ENCODE results near the gene MCOLN2. TPM values are rescaled to one million over a fixed set of nuclear protein-coding genes. Genes with fewer than 3 reads are reported as not detected.

Gene MCOLN2
- total RNA-seq, 1 donor from 2014 or later, result 0.19 TPM

- no peaks in the 10 kb centered on the region for H3K27me3 ChIP-seq (ENCODE audit: low read depth)
- intact Hi-C loops (cut with micrococcal nuclease), result no loop called here
- no peak overlapping the region for H3K27ac ChIP-seq (replicated peaks)
- no peaks in the 10 kb centered on the region for H3K9me3 ChIP-seq (replicated peaks)
- no peaks in the 10 kb centered on the region for H3K36me3 ChIP-seq
- H3K4me1 ChIP-seq, result peaks cover 7% of the 10 kb centered on the region
- TF ChIP-seq CTCF (IDR thresholded peaks at IDR 0.05; ENCODE audit: borderline replicate concordance), result no peak
- no peak for DNase-seq
- H3K4me3 ChIP-seq, result no peak overlapping the region
Observed at GRCh38 chr1:84941843-84942242, 55.1 kb downstream of the MCOLN2 start.

GRCh38 chr1:84940481-84940880, 56.4 kb downstream of the MCOLN2 start:
- peaks cover 4% of the 10 kb centered on the region for H3K27me3 ChIP-seq (ENCODE audit: low read depth)
- H3K36me3 ChIP-seq, result no peaks in the 10 kb centered on the region
- no peak for DNase-seq
- TF ChIP-seq CTCF (IDR thresholded peaks at IDR 0.05; ENCODE audit: borderline replicate concordance), result no peak
- H3K9me3 ChIP-seq (replicated peaks), result no peaks in the 10 kb centered on the region
- H3K27ac ChIP-seq (replicated peaks), result no peak overlapping the region
- intact Hi-C loops (cut with micrococcal nuclease), result no loop called here
- H3K4me1 ChIP-seq, result peaks cover 6% of the 10 kb centered on the region
- no peak overlapping the region for H3K4me3 ChIP-seq

GRCh38 chr1:84939761-84940160, 57.2 kb downstream of the MCOLN2 start:
- H3K4me1 ChIP-seq, result peaks cover 5% of the 10 kb centered on the region
- H3K36me3 ChIP-seq, result no peaks in the 10 kb centered on the region
- H3K27me3 ChIP-seq (ENCODE audit: low read depth), result peaks cover 4% of the 10 kb centered on the region
- H3K4me3 ChIP-seq, result no peak overlapping the region
- no peak overlapping the region for H3K27ac ChIP-seq (replicated peaks)
- no peaks in the 10 kb centered on the region for H3K9me3 ChIP-seq (replicated peaks)
- no peak for TF ChIP-seq CTCF (IDR thresholded peaks at IDR 0.05; ENCODE audit: borderline replicate concordance)
- DNase-seq, result no peak
- intact Hi-C loops (cut with micrococcal nuclease), result no loop called here

GRCh38 chr1:84939151-84939550, 57.8 kb downstream of the MCOLN2 start:
- no peak for DNase-seq
- intact Hi-C loops (cut with micrococcal nuclease), result no loop called here
- H3K4me3 ChIP-seq, result no peak overlapping the region
- peaks cover 5% of the 10 kb centered on the region for H3K4me1 ChIP-seq
- H3K27ac ChIP-seq (replicated peaks), result no peak overlapping the region
- no peaks in the 10 kb centered on the region for H3K9me3 ChIP-seq (replicated peaks)
- H3K36me3 ChIP-seq, result no peaks in the 10 kb centered on the region
- no peak for TF ChIP-seq CTCF (IDR thresholded peaks at IDR 0.05; ENCODE audit: borderline replicate concordance)
- H3K27me3 ChIP-seq (ENCODE audit: low read depth), result peaks cover 4% of the 10 kb centered on the region

- peak; percentile 93 for TF ChIP-seq CTCF (IDR thresholded peaks at IDR 0.05; ENCODE audit: borderline replicate concordance)
- H3K27ac ChIP-seq (replicated peaks), result no peak overlapping the region
- peaks cover 5% of the 10 kb centered on the region for H3K4me1 ChIP-seq
- DNase-seq, result no peak
- intact Hi-C loops (cut with micrococcal nuclease), result no loop called here
- peaks cover 4% of the 10 kb centered on the region for H3K27me3 ChIP-seq (ENCODE audit: low read depth)
- H3K4me3 ChIP-seq, result no peak overlapping the region
- no peaks in the 10 kb centered on the region for H3K36me3 ChIP-seq
- no peaks in the 10 kb centered on the region for H3K9me3 ChIP-seq (replicated peaks)
Observed at GRCh38 chr1:84936116-84936810, 60.6 kb downstream of the MCOLN2 start.

Data from left ventricle myocardium inferior (tissue), 1 donor.